Mesenchymal stem cell (in vitro differentiated cells and primary cell): ENCODE data around the gene FAM219B.
"Not testable (repeated sequence)": the region's sequence is repeated elsewhere in the genome, so short reads cannot be mapped to it uniquely, and the experiment has no call there.

Experiments
- DNase-seq: peaks from one replicate; pipeline ENCODE4 v3.0.0-alpha.2; 2013
- H2AFZ ChIP-seq: one replicate; pipeline ENCODE4 v1.6.1; 2013; ENCODE audit warnings: low read depth, mild to moderate bottlenecking, control low read depth, inconsistent platforms, low read length, moderate library complexity
- H2AK5ac ChIP-seq: 2 replicates; pipeline ENCODE4 v1.6.1; 2013; ENCODE audit warnings: low read length, moderate library complexity, mild to moderate bottlenecking, inconsistent platforms; ENCODE audit not compliant: severe bottlenecking
- H2BK120ac ChIP-seq: one replicate; pipeline ENCODE4 v1.6.1; 2013; ENCODE audit warnings: low read depth, mild to moderate bottlenecking, inconsistent platforms, low read length, moderate library complexity
- H2BK12ac ChIP-seq, 2 experiments: one replicate each; pipeline ENCODE4 v1.6.1; 2013; ENCODE audit warnings: inconsistent platforms in 2 of 2, low read length in 2 of 2, mild to moderate bottlenecking in 2 of 2, moderate library complexity in 2 of 2, control low read depth in 1 of 2
- H2BK15ac ChIP-seq: one replicate; pipeline ENCODE4 v1.6.1; 2013; ENCODE audit warnings: mild to moderate bottlenecking, low read depth, inconsistent platforms; ENCODE audit not compliant: poor library complexity, severe bottlenecking
- H2BK5ac ChIP-seq: 2 replicates; pipeline ENCODE4 v1.6.1; 2013; ENCODE audit warnings: low read depth, mild to moderate bottlenecking, low read length, control low read depth, inconsistent platforms; ENCODE audit not compliant: poor library complexity, severe bottlenecking
- H3K14ac ChIP-seq, 2 experiments: one replicate each; pipeline ENCODE4 v1.6.1; 2013; ENCODE audit warnings: inconsistent platforms in 2 of 2, low read length in 2 of 2, control low read depth in 1 of 2, mild to moderate bottlenecking in 1 of 2, moderate library complexity in 1 of 2
- H3K18ac ChIP-seq, 2 experiments: one replicate each; pipeline ENCODE4 v1.6.1; 2013; ENCODE audit warnings: inconsistent platforms in 2 of 2, low read length in 2 of 2, control low read depth in 1 of 2, low read depth in 1 of 2, mild to moderate bottlenecking in 1 of 2
- H3K23ac ChIP-seq, 2 experiments: one replicate each; pipeline ENCODE4 v1.6.1; 2013; ENCODE audit warnings: inconsistent platforms in 2 of 2, low read length in 2 of 2, mild to moderate bottlenecking in 2 of 2, moderate library complexity in 2 of 2, control low read depth in 1 of 2
- H3K27ac ChIP-seq: 2 replicates; pipeline ENCODE4 v1.5.1; 2013; ENCODE audit warnings: mild to moderate bottlenecking, moderate library complexity, low read length, control low read depth, inconsistent platforms; ENCODE audit not compliant: poor library complexity, severe bottlenecking
- H3K27me3 ChIP-seq, 2 experiments: 2 replicates each; pipeline versions ENCODE4 v1.6.1 to v1.7.0; 2013; ENCODE audit warnings: low read length in 2 of 2, mild to moderate bottlenecking in 2 of 2, moderate library complexity in 2 of 2, control low read depth in 1 of 2, inconsistent platforms in 1 of 2; ENCODE audit not compliant: control insufficient read depth in 1 of 2, insufficient read depth in 1 of 2
- H3K36me3 ChIP-seq, 2 experiments: 2 replicates each; pipeline versions ENCODE4 v1.6.1 to v1.7.0; 2013; ENCODE audit warnings: low read length in 2 of 2, control low read depth in 1 of 2, inconsistent platforms in 1 of 2, low read depth in 1 of 2, mild to moderate bottlenecking in 1 of 2; ENCODE audit not compliant: insufficient read depth in 2 of 2, control insufficient read depth in 1 of 2
- H3K4ac ChIP-seq, 2 experiments: one replicate each; pipeline ENCODE4 v1.6.1; 2013; ENCODE audit warnings: inconsistent platforms in 2 of 2, low read length in 2 of 2, mild to moderate bottlenecking in 2 of 2, moderate library complexity in 2 of 2, control low read depth in 1 of 2, low read depth in 1 of 2
- H3K4me1 ChIP-seq: 2 replicates; pipeline ENCODE4 v1.6.1; 2013; ENCODE audit warnings: low read depth, low read length, control low read depth; ENCODE audit not compliant: control insufficient read depth, insufficient read depth
- H3K4me2 ChIP-seq: 2 replicates; pipeline ENCODE4 v1.6.1; 2013; ENCODE audit warnings: low read length, mild to moderate bottlenecking, inconsistent platforms; ENCODE audit not compliant: poor library complexity, severe bottlenecking
- H3K4me3 ChIP-seq, 2 experiments: 2 replicates each; pipeline versions ENCODE4 v1.5.1 to v1.7.0; 2013; ENCODE audit warnings: low read length in 2 of 2, mild to moderate bottlenecking in 2 of 2, control low read depth in 1 of 2, low read depth in 1 of 2; ENCODE audit not compliant: insufficient read depth in 1 of 2
- H3K79me1 ChIP-seq: replicated peaks from 2 replicates; pipeline ENCODE4 v1.6.1; 2013; ENCODE audit warnings: mild to moderate bottlenecking, control low read depth, low read length, inconsistent platforms; ENCODE audit not compliant: poor library complexity, severe bottlenecking
- H3K9ac ChIP-seq: 2 replicates; pipeline ENCODE4 v1.7.0; 2013; ENCODE audit warnings: mild to moderate bottlenecking, low read length, moderate library complexity
- H3K9me3 ChIP-seq: 2 replicates; pipeline ENCODE4 v1.7.0; 2013; ENCODE audit warnings: mild to moderate bottlenecking, low read length; ENCODE audit not compliant: control insufficient read depth
- H4K8ac ChIP-seq: one replicate; pipeline ENCODE4 v1.6.1; 2013; ENCODE audit warnings: inconsistent platforms, mild to moderate bottlenecking, low read length, moderate library complexity
- H4K91ac ChIP-seq: one replicate; pipeline ENCODE4 v1.6.1; 2013; ENCODE audit warnings: mild to moderate bottlenecking, low read length, inconsistent platforms
- WGBS: methylation state at CpG from one replicate; pipeline ENCODE4 v1.1.7; 2013; ENCODE audit warnings: mixed read lengths; 5-methylcytosine and 5-hydroxymethylcytosine counted together

Gene FAM219B

DNA sequence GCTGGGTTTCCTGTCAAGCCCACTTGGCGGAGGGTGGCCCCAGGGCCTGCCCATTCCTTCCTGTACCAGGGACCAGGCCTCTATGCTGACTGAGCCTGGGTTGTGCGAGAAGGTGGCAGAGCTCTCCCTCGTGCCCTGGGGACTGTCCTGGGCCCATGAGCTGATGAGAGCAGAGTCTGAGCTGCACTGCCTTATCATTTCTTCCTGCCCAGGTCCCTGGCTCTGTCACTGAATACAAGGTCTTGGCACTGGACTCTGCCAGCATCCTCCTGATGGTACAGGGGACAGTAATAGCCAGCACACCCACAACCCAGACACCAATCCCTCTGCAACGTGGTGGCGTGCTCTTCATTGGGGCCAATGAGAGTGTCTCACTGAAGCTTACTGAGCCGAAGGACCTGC, 9.3 kb downstream of the FAM219B start:
- no peak overlapping the region for H2AK5ac ChIP-seq
- no peak overlapping the region for H3K4me3 ChIP-seq
- H2BK15ac ChIP-seq = no peak overlapping the region
- H3K9me3 ChIP-seq = no peaks in the 10 kb centered on the region
- WGBS = 84% methylated on average over 6 of the region's 6 CpGs
- H2BK120ac ChIP-seq = no peak overlapping the region
- H3K23ac ChIP-seq = no peak overlapping the region
- H3K79me1 ChIP-seq = peaks cover 19% of the 10 kb centered on the region
- no peak overlapping the region for H2BK5ac ChIP-seq
- no peak overlapping the region for H4K91ac ChIP-seq
- no peak overlapping the region for H2BK12ac ChIP-seq
- H3K27me3 ChIP-seq = no peaks in the 10 kb centered on the region
- H3K9ac ChIP-seq = no peak overlapping the region
- no peak overlapping the region for H3K14ac ChIP-seq
- H3K4me2 ChIP-seq = no peak overlapping the region
- no peak overlapping the region for H2AFZ ChIP-seq
- H3K4ac ChIP-seq = no peak overlapping the region
- H3K36me3 ChIP-seq = peaks cover 68 to 71% of the 10 kb centered on the region in 2 experiments
- no peak overlapping the region for H3K18ac ChIP-seq
- no peak overlapping the region for H3K27ac ChIP-seq
- no peak for DNase-seq
- H3K4me1 ChIP-seq = peaks cover 2% of the 10 kb centered on the region
- H4K8ac ChIP-seq = peak overlapping the region; percentile 13

DNA sequence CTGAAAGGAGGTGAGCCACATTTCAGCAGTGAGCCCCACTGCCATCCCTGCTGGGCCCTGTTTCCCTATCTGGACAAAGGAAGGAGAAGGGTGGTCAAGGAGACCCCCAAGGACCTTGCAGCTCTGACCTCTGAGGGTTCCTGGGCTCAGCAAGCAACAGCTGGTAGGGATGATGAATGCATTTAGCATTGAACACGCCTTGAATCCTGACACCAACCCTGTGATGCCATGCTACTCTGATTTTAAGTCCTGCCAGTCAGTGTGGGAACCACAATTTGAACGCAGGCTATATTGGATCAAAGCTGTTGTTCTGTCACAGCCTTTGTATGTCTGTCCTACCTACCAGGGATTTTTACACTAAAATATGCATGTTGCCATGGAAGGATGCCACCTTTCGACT, 10.3 kb downstream of the FAM219B start:
- no peak overlapping the region for H3K27ac ChIP-seq
- no peak overlapping the region for H3K18ac ChIP-seq
- H3K14ac ChIP-seq = no peak overlapping the region
- no peaks in the 10 kb centered on the region for H3K27me3 ChIP-seq
- no peaks in the 10 kb centered on the region for H3K9me3 ChIP-seq
- H2BK12ac ChIP-seq = no peak overlapping the region
- H3K4me2 ChIP-seq = no peak overlapping the region
- no peak for DNase-seq
- peaks cover 3% of the 10 kb centered on the region for H3K4me1 ChIP-seq
- no peak overlapping the region for H2BK5ac ChIP-seq
- H3K23ac ChIP-seq = no peak overlapping the region
- peaks cover 71 to 74% of the 10 kb centered on the region in 2 experiments for H3K36me3 ChIP-seq
- no peak overlapping the region for H4K91ac ChIP-seq
- no peak overlapping the region for H3K4ac ChIP-seq
- H3K79me1 ChIP-seq = peaks cover 24% of the 10 kb centered on the region
- no peak overlapping the region for H2BK120ac ChIP-seq
- H4K8ac ChIP-seq = no peak overlapping the region
- no peak overlapping the region for H2BK15ac ChIP-seq
- no peak overlapping the region for H2AFZ ChIP-seq
- H3K9ac ChIP-seq = no peak overlapping the region
- over 99% methylated on average over 3 of the region's 3 CpGs for WGBS
- no peak overlapping the region for H3K4me3 ChIP-seq
- no peak overlapping the region for H2AK5ac ChIP-seq

DNA sequence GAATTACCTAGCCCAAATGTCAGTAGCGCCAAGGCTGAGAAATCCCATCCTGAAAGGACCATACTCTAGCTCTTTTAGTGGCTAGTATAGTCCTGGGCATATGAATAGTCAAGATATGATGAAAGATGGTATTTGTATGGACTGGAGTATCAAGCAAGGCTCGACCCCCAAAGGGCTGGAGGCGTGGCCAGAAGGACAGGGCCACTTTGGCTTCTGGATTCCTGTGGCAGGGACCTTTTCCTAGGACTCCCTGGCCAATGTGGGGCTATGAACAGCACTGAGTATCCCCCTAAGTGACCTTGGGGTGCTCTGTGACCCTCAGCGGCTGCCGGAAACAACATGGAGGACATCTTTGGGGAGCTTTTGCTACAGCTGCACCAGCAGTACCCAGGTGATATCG, 10.8 kb downstream of the FAM219B start:
- Histone ChIP-seq H2AFZ (no peak overlapping the region), H4K91ac (no peak overlapping the region), H2BK12ac (no peak overlapping the region), H3K9ac (no peak overlapping the region), H3K4ac (no peak overlapping the region), H3K27ac (no peak overlapping the region), H3K4me1 (peaks cover 3% of the 10 kb centered on the region), H4K8ac (no peak overlapping the region), H3K27me3 (no peaks in the 10 kb centered on the region), H3K36me3 (peaks cover 68 to 74% of the 10 kb centered on the region in 2 experiments), H3K18ac (no peak overlapping the region), H2AK5ac (no peak overlapping the region), H2BK120ac (no peak overlapping the region), H2BK15ac (no peak overlapping the region), H3K4me2 (no peak overlapping the region), H3K14ac (no peak overlapping the region), H3K23ac (no peak overlapping the region), H3K79me1 (peaks cover 24% of the 10 kb centered on the region), H2BK5ac (no peak overlapping the region), H3K9me3 (no peaks in the 10 kb centered on the region), H3K4me3 (no peak overlapping the region)
- 98% methylated on average over 6 of the region's 6 CpGs for WGBS
- DNase-seq = no peak

DNA sequence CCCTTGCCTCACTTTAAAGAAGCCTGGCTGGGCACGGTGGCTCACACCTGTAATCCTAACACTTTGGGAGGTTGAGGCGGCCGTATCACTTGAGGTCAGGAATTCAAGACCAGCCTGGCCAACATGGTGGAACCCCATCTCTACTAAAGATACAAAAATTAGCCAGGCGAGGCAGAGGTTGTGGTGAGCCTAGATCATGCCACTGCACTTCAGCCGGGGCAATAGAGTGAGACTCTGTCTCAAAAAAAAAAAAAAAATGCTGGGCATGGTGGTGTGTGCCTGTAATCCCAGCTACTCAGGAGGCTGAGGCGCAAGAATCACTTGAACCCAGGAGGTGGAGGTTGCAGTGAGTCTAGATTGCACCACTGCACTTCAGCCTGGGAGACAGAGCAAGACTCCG, 12.3 kb downstream of the FAM219B start:
- H3K23ac ChIP-seq, H2BK12ac ChIP-seq, DNase-seq, H3K4me2 ChIP-seq, H4K8ac ChIP-seq, H3K27ac ChIP-seq, H3K9ac ChIP-seq, H3K4me1 ChIP-seq, H2AK5ac ChIP-seq, H3K9me3 ChIP-seq, H2BK15ac ChIP-seq, H3K18ac ChIP-seq, H2BK5ac ChIP-seq, H2BK120ac ChIP-seq, H2AFZ ChIP-seq, H4K91ac ChIP-seq, H3K27me3 ChIP-seq, H3K4me3 ChIP-seq, H3K14ac ChIP-seq, H3K4ac ChIP-seq: not testable (repeated sequence)
- Histone ChIP-seq H3K79me1 (peaks cover 23% of the 10 kb centered on the region), H3K36me3 (peaks cover 53 to 60% of the 10 kb centered on the region in 2 experiments)
- WGBS = 96% methylated on average over 6 of the region's 7 CpGs
